Panc1 (cell line): Measurements from ENCODE around the gene SDS.

ENCODE experiments used
- POLR2AphosphoS5 ChIP-seq: IDR thresholded peaks from 2 replicates; pipeline ENCODE4 v1.6.1; 2012; ENCODE audit warnings: mild to moderate bottlenecking, low read depth, low read length, moderate library complexity
- REST ChIP-seq, 2 experiments: IDR thresholded peaks; 2 replicates each; pipeline ENCODE4 v1.6.1; 2011 to 2012; ENCODE audit warnings: low read depth in 2 of 2, control low read depth in 1 of 2, low read length in 1 of 2, mild to moderate bottlenecking in 1 of 2, moderate library complexity in 1 of 2; ENCODE audit not compliant: insufficient read depth in 1 of 2
- SIN3A ChIP-seq: IDR thresholded peaks from 2 replicates; pipeline ENCODE4 v1.6.1; 2012; ENCODE audit warnings: low read depth, mild to moderate bottlenecking, low read length, moderate library complexity, borderline replicate concordance; ENCODE audit not compliant: insufficient read depth
- TCF7L2 ChIP-seq: IDR thresholded peaks from 2 replicates; pipeline ENCODE4 v1.6.1; 2011; ENCODE audit warnings: mild to moderate bottlenecking, low read depth, low read length, inconsistent platforms
- TF ChIP-seq, protein P1 (sequence below): fragments of 450-650 bp; IDR thresholded peaks from 2 replicates; pipeline ENCODE4 v1.5.1; 2017; ENCODE audit warnings: mild to moderate bottlenecking

GRCh38 chr12:113370923-113371682 lies 32.6 kb downstream of the SDS start:
- TF ChIP-seq SIN3A (no peak), POLR2AphosphoS5 (no peak), TCF7L2 (no peak), REST (IDR thresholded peaks at IDR 0.05; ENCODE audit: insufficient read depth in 1 of 2, low read depth in 2 of 2, low read length in 1 of 2) (no peak)
- TF ChIP-seq, protein P1, sequence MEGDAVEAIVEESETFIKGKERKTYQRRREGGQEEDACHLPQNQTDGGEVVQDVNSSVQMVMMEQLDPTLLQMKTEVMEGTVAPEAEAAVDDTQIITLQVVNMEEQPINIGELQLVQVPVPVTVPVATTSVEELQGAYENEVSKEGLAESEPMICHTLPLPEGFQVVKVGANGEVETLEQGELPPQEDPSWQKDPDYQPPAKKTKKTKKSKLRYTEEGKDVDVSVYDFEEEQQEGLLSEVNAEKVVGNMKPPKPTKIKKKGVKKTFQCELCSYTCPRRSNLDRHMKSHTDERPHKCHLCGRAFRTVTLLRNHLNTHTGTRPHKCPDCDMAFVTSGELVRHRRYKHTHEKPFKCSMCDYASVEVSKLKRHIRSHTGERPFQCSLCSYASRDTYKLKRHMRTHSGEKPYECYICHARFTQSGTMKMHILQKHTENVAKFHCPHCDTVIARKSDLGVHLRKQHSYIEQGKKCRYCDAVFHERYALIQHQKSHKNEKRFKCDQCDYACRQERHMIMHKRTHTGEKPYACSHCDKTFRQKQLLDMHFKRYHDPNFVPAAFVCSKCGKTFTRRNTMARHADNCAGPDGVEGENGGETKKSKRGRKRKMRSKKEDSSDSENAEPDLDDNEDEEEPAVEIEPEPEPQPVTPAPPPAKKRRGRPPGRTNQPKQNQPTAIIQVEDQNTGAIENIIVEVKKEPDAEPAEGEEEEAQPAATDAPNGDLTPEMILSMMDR: no peak
